HL-60 (cell line): ENCODE measurements around the gene ZNF74.

ENCODE experiments used
- DNase-seq, 2 experiments: peaks; one replicate each; pipeline ENCODE4 v3.0.0-alpha.2; 2010 to 2020; ENCODE audit warnings: low read depth in 1 of 2, low spot score in 1 of 2
- H3K27ac ChIP-seq: fragments of 250-450 bp; sonication (Bioruptor Pico); replicated peaks from 2 replicates; pipeline ENCODE4 v1.5.1; 2020; ENCODE audit warnings: mild to moderate bottlenecking, moderate library complexity
- H3K27me3 ChIP-seq: fragments of 250-450 bp; sonication (Bioruptor Pico); 2 replicates; pipeline ENCODE4 v1.5.1; 2021; ENCODE audit warnings: mild to moderate bottlenecking, moderate library complexity; ENCODE audit not compliant: insufficient read depth, poor library complexity, severe bottlenecking
- H3K4me3 ChIP-seq: replicated peaks from 2 replicates; pipeline ENCODE4 v1.5.1; 2011; ENCODE audit warnings: mild to moderate bottlenecking, control low read depth, low read length; ENCODE audit not compliant: insufficient read depth
- GABPA ChIP-seq: IDR thresholded peaks from 2 replicates; pipeline ENCODE4 v1.6.1; 2012; ENCODE audit warnings: low read depth
- POLR2AphosphoS5 ChIP-seq: IDR thresholded peaks from 2 replicates; pipeline ENCODE4 v1.6.1; 2012; ENCODE audit warnings: low read depth
- SPI1 ChIP-seq: IDR thresholded peaks from 2 replicates; pipeline ENCODE4 v1.6.1; 2012; ENCODE audit warnings: low read depth, mild to moderate bottlenecking, borderline replicate concordance
- TF ChIP-seq, protein P1 (sequence below): IDR thresholded peaks from 2 replicates; pipeline ENCODE4 v1.6.1; 2012; ENCODE audit warnings: low read depth; ENCODE audit not compliant: insufficient replicate concordance
- TF ChIP-seq, protein P2 (sequence below): IDR thresholded peaks from one replicate; pipeline ENCODE4 v1.5.1; 2011; ENCODE audit warnings: low read length, control low read depth, inconsistent platforms; ENCODE audit not compliant: insufficient read depth

ZNF74 gene

DNA sequence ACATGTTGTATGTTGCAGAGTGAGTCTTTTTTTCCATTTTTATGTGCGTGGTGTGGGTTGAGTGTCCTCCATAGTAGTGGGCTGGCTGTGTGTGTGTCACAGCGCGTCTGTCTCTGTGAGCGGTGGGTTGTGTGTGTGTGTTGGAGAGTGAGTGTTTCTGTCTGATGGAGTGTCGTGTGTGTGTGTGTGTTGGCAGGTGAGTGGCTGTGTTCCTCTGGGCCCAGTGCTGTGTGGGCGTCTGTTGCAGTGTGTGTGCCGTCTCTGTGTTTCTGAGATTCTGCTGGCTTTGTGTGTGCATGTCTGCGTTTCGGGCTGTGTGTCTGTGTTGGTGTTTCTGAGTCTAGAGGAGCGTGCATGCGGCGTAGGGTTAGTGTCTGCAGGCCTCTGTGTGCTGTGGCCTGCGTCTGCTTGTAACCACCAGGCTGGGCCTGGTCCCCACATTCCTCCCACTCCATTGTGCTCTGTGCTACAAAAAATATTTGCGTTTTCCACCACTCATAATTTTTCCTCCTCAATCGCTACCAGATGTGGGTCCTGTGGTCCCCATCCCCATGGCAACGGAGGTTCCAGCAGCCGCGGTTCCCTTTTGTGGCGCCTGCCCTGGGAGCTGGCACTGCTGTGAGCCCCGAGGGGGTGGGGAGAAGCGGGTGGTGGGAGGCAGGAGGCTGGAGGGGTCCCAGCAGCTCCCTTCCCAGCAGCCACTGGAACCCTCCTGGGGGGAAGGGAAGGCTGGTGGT, 28.5 kb downstream of the ZNF74 start:
- Histone ChIP-seq H3K27ac (no peak overlapping the region), H3K4me3 (no peak overlapping the region), H3K27me3 (peaks cover 17% of the 10 kb centered on the region)
- TF ChIP-seq POLR2AphosphoS5 (no peak), SPI1 (no peak), GABPA (no peak)
- TF ChIP-seq, protein P1, sequence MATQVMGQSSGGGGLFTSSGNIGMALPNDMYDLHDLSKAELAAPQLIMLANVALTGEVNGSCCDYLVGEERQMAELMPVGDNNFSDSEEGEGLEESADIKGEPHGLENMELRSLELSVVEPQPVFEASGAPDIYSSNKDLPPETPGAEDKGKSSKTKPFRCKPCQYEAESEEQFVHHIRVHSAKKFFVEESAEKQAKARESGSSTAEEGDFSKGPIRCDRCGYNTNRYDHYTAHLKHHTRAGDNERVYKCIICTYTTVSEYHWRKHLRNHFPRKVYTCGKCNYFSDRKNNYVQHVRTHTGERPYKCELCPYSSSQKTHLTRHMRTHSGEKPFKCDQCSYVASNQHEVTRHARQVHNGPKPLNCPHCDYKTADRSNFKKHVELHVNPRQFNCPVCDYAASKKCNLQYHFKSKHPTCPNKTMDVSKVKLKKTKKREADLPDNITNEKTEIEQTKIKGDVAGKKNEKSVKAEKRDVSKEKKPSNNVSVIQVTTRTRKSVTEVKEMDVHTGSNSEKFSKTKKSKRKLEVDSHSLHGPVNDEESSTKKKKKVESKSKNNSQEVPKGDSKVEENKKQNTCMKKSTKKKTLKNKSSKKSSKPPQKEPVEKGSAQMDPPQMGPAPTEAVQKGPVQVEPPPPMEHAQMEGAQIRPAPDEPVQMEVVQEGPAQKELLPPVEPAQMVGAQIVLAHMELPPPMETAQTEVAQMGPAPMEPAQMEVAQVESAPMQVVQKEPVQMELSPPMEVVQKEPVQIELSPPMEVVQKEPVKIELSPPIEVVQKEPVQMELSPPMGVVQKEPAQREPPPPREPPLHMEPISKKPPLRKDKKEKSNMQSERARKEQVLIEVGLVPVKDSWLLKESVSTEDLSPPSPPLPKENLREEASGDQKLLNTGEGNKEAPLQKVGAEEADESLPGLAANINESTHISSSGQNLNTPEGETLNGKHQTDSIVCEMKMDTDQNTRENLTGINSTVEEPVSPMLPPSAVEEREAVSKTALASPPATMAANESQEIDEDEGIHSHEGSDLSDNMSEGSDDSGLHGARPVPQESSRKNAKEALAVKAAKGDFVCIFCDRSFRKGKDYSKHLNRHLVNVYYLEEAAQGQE, result no peak
- TF ChIP-seq, protein P2, sequence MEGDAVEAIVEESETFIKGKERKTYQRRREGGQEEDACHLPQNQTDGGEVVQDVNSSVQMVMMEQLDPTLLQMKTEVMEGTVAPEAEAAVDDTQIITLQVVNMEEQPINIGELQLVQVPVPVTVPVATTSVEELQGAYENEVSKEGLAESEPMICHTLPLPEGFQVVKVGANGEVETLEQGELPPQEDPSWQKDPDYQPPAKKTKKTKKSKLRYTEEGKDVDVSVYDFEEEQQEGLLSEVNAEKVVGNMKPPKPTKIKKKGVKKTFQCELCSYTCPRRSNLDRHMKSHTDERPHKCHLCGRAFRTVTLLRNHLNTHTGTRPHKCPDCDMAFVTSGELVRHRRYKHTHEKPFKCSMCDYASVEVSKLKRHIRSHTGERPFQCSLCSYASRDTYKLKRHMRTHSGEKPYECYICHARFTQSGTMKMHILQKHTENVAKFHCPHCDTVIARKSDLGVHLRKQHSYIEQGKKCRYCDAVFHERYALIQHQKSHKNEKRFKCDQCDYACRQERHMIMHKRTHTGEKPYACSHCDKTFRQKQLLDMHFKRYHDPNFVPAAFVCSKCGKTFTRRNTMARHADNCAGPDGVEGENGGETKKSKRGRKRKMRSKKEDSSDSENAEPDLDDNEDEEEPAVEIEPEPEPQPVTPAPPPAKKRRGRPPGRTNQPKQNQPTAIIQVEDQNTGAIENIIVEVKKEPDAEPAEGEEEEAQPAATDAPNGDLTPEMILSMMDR, result no peak
- DNase-seq, result peak in 1 of 2 experiments; percentile 47

DNA sequence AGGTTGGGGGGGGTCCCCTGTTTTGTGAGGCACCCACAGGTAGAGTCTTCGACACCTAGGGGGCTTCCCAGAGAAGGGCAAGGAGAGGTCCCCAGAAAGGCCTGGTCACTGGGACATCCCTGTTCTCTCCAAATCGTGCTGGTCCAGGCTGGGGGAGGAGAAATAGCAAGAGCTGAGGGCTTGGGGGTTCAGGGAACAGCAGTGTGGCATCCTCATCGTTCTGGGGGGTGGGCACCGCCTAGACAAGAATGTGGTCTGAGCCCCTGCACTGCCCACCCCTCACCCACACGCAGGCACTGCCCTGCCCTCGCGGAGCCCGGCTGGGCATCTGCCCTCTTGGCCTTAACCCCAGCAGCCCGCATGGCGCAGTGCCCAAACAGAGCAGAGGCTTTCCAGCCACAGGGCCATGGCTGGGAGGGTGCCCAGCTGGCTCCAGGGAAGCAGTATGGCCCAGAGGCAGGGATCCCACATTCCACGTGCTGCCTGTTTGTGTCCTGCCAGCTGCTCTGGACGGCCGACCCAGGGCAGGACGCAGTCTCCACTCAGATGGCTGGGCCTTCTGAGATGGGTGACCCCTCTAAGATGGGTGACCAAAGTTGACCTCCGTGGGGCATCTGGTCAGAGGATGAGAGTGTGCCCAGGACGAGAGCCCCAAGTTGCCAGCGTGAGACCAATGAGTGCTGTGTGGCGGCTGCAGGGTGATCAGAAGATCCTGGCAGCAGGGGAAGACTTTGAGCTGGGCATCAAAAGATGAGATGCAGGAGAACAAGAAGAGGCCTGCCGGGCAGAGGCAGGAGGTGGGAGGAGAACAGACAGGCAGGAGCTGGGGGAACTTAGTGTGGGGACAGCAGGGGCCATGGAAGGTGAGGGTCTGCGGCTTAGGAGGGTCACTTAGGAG, 29.3 kb downstream of the ZNF74 start:
- no peak for DNase-seq
- Histone ChIP-seq H3K27ac (no peak overlapping the region), H3K4me3 (no peak overlapping the region)

DNA sequence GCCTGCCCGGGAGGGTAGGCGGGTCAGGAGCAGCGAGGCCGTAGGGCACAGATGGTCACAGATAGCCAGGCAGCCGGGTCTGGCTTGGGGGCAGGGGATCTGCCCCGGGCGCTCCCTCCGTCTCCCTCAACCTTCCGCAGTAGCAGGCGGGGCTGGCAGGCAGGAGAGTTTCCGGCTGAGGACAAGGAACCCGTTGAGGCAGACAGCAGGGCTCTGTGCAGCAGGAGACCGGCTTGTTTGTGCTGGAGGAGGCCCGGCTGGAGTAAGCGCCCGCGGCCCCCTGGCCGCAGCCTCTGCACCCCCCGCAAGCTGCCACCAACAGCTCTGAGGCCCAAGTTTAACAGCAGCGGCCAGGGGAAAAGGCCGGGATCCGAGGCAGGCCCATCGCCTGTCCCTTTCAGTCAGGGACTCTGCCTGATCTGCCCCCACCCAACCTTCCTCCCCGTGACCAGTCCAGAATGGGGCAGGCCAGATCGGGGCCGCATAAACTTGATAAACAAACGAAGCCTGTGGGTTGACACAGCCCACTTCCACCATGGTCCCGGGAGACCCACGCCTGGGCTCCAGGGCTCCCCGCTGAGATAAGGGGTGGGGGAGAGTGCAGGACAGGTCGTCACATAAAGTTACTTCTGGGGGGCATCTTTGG, 30.1 kb downstream of the ZNF74 start:
- no peak for TF ChIP-seq GABPA
- TF ChIP-seq, protein P1, result no peak
- no peak for TF ChIP-seq SPI1
- TF ChIP-seq POLR2AphosphoS5, result no peak
- TF ChIP-seq, protein P2, result no peak
- DNase-seq, result no peak

More for the DNA sequence above, 29.3 kb downstream of the ZNF74 start:
- peaks cover 19% of the 10 kb centered on the region for H3K27me3 ChIP-seq
- TF ChIP-seq, protein P1, result no peak
- TF ChIP-seq SPI1, result no peak
- no peak for TF ChIP-seq GABPA
- TF ChIP-seq, protein P2, result no peak

More for the DNA sequence above, 30.1 kb downstream of the ZNF74 start:
- peaks cover 27% of the 10 kb centered on the region for H3K27me3 ChIP-seq
- H3K4me3 ChIP-seq, result no peak overlapping the region
- H3K27ac ChIP-seq, result no peak overlapping the region
